Activated CD8-positive, alpha-beta memory T cell treated with anti-CD3 and anti-CD28 coated beads, Interleukin-2, amount 50 U/mL, for 1 hour (primary cell): ENCODE results near the gene ZNFX1.
A peak's percentile ranks its signal among the peaks of the same experiment; 100 is the strongest.

Experiments used
- DNase-seq: peaks from one replicate; pipeline ENCODE4 v3.0.0-alpha.2; 2020; ENCODE audit errors: extremely low read depth

The ZNFX1 gene

GRCh38 chr20:49278818-49279676, 1.2 kb upstream of the ZNFX1 start:
- no peak for DNase-seq

GRCh38 chr20:49277786-49278035, 146 bp downstream of the ZNFX1 start:
- DNase-seq: no peak

- DNase-seq: no peak
Measured at GRCh38 chr20:49276961-49277785, 684 bp downstream of the ZNFX1 start.

- peak; percentile 32 for DNase-seq
Measured at GRCh38 chr20:49276161-49276960, 1.5 kb downstream of the ZNFX1 start.

DNA sequence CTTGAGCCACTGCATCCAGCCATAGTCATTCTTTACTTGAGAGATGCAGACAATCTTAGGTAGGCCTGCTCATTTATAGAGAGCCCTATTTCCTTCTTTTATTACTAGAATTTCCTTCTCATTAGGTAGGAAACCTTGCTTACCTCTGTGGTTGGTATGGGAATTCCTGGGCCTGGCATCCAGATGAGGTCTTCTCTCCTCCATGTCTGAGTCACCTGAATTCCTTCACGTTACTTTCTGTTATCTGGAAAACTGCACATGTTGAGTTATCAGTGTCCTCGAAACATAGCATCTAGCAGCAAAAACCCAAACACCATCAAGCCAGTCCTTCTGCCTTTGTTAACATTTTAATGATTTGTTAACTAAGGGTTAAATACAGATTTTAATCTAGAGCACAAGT, 2.2 kb downstream of the ZNFX1 start:
- DNase-seq: no peak

DNA sequence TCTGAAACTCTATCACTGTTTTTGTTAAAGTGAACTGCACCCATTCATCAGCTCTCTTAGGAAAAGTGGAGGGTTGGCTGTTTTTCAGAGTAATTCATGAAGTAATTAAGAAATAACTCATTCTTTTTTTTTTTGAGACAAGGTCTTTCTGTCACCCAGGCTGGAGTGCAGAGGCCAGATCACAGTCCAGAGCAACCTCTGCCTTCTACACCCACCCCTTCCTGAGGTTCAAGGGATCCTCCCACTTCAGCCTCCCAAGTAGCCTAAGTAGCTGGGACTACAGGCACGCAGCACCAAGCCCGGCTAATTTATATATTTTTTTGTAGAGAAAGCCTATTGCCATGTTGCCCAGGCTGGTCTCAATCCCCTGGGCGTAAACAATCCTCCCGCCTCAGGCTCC, 2.6 kb downstream of the ZNFX1 start:
- no peak for DNase-seq

GRCh38 chr20:49273696-49274277, 4.1 kb downstream of the ZNFX1 start:
- no peak for DNase-seq

DNA sequence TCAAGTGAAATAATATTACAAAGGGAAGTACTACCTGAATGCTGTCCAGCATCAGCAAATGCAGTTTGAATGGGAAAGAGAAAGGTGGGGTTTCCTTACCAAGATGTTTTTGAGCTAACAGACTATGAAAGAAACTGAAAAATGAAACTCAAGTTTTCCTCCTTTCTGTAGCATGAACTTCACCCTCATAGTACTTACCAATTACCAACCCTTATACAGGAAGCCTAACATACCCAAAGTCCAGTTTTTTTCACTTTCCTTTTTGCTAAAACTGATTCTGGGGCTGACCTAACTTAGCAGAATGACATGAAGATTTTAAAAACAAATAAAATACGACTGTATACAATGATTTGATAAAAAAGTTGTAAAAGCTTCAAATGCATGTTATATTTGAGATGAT, 5.2 kb downstream of the ZNFX1 start:
- DNase-seq: no peak

GRCh38 chr20:49270736-49271135, 7.1 kb downstream of the ZNFX1 start:
- no peak for DNase-seq

DNA sequence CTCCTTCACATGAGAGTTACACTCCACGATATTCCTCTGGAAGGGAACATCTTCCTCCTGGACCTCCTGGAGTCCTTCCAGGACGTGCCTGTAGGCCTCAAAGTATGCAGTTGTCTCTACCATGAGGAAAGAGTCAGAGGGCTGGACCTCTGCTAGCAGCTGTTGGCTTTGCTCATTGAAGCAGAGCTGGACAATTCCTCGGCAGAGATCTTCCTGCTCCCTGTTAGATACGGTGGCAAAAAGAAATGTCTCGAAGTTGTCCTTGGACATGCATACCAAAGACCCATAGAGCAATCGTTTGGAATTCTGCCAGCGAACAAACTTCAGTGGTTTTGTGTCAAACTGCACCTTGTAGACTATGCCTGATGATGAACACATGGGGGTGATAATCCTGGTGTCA, 7.7 kb downstream of the ZNFX1 start:
- no peak for DNase-seq

- DNase-seq: no peak
Measured at GRCh38 chr20:49268600-49269365, 9.1 kb downstream of the ZNFX1 start.

DNA sequence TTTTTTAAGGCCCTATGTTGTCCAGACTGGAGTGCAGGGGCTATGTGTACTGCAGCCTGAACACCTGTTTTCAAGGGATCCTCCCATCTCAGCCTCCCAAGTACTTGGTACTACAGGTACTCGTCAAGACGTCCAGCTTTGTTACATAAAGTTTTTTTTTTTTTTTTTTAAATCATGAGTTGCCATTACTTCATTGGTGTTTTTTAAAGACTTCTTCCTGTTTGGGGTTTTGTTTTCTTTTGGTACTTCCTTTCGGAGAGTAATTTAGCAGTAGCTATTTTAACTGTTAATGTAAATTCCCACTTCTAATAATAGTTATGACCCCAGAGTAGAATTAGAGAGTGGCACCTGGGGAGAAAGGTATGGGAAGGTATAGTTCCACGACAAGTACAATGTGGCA, 10.5 kb downstream of the ZNFX1 start:
- DNase-seq: no peak

GRCh38 chr20:49262444-49262843, 15.4 kb downstream of the ZNFX1 start:
- no peak for DNase-seq

- DNase-seq: no peak
Measured at GRCh38 chr20:49261173-49261572, 16.7 kb downstream of the ZNFX1 start.

DNA sequence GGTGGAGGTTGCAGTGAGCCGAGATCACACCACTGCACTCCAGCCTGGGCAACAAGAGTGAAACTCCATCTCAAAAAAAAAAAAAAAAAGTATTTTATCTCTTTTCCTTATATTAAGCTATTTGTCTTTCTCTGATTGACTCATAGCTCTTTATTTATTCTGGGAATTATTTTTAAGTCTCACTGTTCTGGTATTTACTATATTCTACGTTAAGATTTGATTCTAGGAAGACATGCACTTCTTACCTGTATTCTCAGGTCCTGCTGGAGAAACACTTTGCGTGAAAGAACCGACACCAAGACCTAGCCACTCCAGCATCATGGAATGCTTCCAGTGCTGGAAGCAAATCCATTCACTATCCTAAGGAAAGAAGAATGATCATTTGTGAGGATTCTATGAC, 17.6 kb downstream of the ZNFX1 start:
- DNase-seq: no peak

DNA sequence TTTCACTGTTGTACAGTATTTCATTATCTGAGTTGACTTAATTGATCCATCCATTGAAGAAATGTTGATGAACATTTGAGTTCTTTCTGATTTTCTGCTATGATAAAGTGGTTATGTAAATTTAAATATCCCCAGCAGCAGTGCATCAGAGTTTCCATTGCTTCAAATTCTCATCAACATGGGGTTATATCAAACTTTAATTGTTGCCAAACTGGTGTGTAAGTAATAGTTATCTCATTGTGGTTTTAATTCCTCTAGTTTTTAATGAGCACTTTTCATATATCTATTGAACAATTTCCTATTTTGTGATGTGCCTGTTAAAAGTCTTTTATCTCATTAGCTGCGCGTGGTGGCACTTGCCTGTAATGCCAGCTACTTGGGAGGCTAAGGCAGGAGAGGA, 18.1 kb downstream of the ZNFX1 start:
- DNase-seq: no peak

- DNase-seq: no peak
Measured at GRCh38 chr20:49259284-49259683, 18.6 kb downstream of the ZNFX1 start.

- DNase-seq: no peak
Measured at GRCh38 chr20:49256261-49256660, 21.6 kb downstream of the ZNFX1 start.

DNA sequence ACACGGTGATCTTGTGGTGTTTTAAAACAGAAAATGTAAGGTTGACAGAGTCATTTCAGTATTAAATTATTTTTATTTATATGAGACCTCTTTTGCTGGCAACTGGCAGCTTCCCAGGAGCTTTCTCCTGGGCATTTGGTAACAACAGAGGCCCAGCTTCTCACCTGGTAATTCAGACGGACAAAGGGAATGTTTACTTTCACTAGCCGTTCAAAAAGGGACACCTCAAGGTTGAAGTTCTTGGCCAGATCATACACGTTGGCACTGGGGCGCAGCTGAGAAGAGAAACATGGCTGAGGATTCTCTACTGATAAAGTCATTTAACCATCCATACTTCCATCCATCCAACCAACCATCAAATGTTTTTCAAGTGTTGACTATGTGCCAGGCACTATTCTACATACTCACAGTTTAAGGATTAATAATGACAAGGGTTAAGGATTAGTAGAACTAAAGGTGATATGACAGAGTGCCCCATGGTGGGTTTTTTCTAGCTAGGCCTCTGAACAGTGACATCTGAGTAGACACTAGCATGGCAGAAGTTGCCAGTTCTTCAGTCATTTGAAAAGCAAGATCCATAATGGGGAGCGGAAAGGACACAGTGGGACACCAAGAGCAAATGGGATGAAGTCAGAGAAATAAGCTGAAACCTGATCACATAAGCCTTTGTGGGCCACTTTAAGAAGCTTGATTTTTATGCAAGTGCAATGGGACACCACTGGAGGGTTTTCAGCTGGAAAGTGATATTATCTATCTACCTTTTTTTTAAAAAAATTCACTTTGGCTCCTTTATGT, 25.1 kb downstream of the ZNFX1 start:
- no peak for DNase-seq

DNA sequence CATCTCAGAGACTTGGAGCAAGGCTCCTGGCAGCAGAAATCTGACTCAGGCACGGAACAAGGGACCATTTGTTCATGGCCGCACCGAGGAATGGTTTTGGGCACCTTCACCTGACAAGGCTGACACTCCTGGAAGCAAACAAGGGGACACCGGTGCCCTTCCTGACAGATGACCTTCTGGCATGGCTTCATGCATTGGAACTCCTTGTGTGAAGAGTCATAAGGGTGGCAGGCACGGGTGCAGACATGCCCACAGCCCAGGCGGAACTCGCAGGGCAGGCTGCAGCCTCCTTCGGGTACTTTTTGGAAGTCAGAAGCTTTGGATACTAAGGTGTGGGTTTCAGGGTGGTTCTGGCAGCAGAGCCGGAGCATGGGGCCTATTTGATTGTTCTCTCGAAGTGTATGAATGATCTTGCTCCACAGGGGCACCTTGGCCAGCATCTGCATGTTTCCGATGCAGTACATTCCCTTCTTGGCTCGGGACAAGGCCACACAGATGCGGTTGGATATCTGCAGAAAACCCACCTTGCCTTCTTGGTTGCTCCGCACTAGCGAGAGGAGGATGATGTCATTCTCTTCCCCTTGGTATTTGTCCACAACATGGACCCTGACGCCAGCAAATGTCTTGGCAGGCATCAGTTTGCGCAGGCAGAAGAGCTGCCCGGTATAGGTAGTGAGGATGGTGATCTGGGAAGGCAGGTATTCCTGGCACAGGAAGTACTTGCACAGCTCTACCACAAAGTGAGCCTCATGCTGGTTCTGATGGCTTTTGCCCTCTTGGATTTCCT, 28.8 kb downstream of the ZNFX1 start:
- DNase-seq: no peak
